ENCODE results near the gene DRAM1.

Gene DRAM1

DNA sequence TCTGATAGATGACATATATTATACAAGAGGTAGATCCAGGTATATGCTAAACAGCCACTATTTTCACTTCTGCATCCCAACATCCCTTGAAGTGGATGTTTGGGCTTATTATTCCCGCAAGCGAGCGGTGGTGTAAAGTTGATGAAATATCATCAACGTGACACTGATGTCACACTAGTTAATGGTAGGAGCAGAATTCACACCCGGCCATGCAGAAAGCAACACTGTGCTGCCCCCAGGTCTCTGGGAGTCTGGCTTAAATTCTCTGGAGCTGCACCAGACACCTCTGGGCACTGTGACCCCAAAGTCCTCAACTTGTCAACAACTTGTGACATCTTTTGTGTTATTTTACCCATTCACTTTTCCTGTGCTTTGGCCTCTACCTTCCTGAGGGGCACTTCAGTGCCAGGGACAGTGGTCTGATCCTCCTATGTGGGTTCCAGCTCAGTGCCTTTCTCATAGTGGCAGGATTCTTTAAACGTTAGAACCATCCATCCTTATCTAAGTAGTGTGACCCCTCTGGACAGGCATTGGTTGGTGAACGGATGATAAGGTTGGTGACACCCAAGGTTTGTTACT lies 952 bp downstream of the DRAM1 start:
- H3K79me2 ChIP-seq (ENCODE audit: control insufficient read depth, low read length) = no peaks in the 10 kb centered on the region

DNA sequence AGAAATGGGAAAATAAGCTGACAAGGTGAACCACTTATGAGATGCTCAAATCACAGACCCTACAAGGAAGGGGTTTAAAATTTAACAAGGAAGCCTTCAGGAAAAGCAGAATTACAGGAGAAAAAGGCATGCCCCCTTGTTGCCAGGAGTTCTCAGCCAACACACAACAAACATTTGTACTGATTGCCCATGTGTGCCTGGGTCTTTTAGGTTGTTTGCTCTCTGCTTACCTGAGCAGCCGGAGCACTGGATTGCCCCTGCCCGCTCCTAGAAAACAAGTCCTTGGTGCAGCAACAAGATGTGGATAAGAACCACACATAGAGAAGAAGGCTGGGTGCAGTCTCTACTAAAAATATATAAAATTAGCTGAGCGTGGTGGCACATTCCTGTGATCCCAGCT lies 3.4 kb downstream of the DRAM1 start:
- Histone ChIP-seq H4K20me1 (ENCODE audit: control insufficient read depth, insufficient read depth, low read depth, low read length) (no peaks in the 10 kb centered on the region), H3K36me3 (ENCODE audit: control insufficient read depth, low read length) (no peaks in the 10 kb centered on the region), H3K27ac (ENCODE audit: low read depth, low read length) (no peak overlapping the region), H3K79me2 (ENCODE audit: control insufficient read depth, low read length) (no peaks in the 10 kb centered on the region), H3K4me1 (ENCODE audit: control insufficient read depth, low read length) (peaks cover 8% of the 10 kb centered on the region), H3K9me2 (replicated peaks; ENCODE audit: control insufficient read depth, low read length) (no peaks in the 10 kb centered on the region), H3K4me3 (ENCODE audit: low read length) (no peak overlapping the region), H3K4me2 (ENCODE audit: low read length) (no peak overlapping the region), H3K9me3 (ENCODE audit: control insufficient read depth, insufficient read depth, low read length) (no peaks in the 10 kb centered on the region), H3F3A (ENCODE audit: control insufficient read depth, insufficient read depth) (no peaks in the 10 kb centered on the region), H3K27me3 (ENCODE audit: control insufficient read depth, low read length) (peaks cover 26% of the 10 kb centered on the region)
- TF ChIP-seq, protein P1, sequence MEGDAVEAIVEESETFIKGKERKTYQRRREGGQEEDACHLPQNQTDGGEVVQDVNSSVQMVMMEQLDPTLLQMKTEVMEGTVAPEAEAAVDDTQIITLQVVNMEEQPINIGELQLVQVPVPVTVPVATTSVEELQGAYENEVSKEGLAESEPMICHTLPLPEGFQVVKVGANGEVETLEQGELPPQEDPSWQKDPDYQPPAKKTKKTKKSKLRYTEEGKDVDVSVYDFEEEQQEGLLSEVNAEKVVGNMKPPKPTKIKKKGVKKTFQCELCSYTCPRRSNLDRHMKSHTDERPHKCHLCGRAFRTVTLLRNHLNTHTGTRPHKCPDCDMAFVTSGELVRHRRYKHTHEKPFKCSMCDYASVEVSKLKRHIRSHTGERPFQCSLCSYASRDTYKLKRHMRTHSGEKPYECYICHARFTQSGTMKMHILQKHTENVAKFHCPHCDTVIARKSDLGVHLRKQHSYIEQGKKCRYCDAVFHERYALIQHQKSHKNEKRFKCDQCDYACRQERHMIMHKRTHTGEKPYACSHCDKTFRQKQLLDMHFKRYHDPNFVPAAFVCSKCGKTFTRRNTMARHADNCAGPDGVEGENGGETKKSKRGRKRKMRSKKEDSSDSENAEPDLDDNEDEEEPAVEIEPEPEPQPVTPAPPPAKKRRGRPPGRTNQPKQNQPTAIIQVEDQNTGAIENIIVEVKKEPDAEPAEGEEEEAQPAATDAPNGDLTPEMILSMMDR (IDR thresholded peaks at IDR 0.05; ENCODE audit: low read depth, low read length, poor library complexity, severe bottlenecking) = no peak
- TF ChIP-seq EZH2phosphoT487 (IDR thresholded peaks at IDR 0.05; ENCODE audit: borderline replicate concordance, low read length) = no peak

More for the DNA sequence above, 952 bp downstream of the DRAM1 start:
- no peak for TF ChIP-seq EZH2phosphoT487 (IDR thresholded peaks at IDR 0.05; ENCODE audit: borderline replicate concordance, low read length)
- TF ChIP-seq, protein P1 (IDR thresholded peaks at IDR 0.05; ENCODE audit: low read depth, low read length, poor library complexity, severe bottlenecking) = no peak
- no peak overlapping the region for H3K27ac ChIP-seq (ENCODE audit: low read depth, low read length)
- no peak overlapping the region for H3K4me3 ChIP-seq (ENCODE audit: low read length)
- H3K4me1 ChIP-seq (ENCODE audit: control insufficient read depth, low read length) = peaks cover 8% of the 10 kb centered on the region
- H3K9me2 ChIP-seq (replicated peaks; ENCODE audit: control insufficient read depth, low read length) = no peaks in the 10 kb centered on the region
- H4K20me1 ChIP-seq (ENCODE audit: control insufficient read depth, insufficient read depth, low read depth, low read length) = no peaks in the 10 kb centered on the region
- H3F3A ChIP-seq (ENCODE audit: control insufficient read depth, insufficient read depth) = no peaks in the 10 kb centered on the region
- H3K36me3 ChIP-seq (ENCODE audit: control insufficient read depth, low read length) = no peaks in the 10 kb centered on the region
- no peaks in the 10 kb centered on the region for H3K9me3 ChIP-seq (ENCODE audit: control insufficient read depth, insufficient read depth, low read length)
- H3K4me2 ChIP-seq (ENCODE audit: low read length) = peak overlapping the region; percentile 58; the same call in 1 of the 2 replicates
- peaks cover 26% of the 10 kb centered on the region for H3K27me3 ChIP-seq (ENCODE audit: control insufficient read depth, low read length)

DNA sequence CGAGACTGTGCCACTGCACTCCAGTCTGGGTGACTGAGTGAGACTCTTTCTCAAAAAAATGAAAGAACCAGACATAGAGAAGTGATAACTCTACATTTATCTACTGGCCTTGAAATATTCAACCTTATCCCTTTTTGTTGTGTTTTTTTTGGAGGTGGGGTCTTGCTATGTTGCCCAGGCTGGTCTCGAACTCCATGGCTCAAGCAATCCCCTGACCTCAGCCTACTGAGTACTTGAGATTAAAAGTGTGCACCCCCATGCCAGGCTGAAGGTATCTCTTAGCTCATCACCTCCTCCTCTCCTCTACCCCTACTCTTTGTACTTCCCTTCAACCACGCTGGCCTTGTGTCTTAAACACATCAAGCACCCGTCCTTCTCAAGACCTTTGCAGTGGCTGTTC lies 3.8 kb downstream of the DRAM1 start:
- Histone ChIP-seq H3K27me3 (ENCODE audit: control insufficient read depth, low read length) (peaks cover 26% of the 10 kb centered on the region), H3K79me2 (ENCODE audit: control insufficient read depth, low read length) (no peaks in the 10 kb centered on the region), H3K4me2 (ENCODE audit: low read length) (no peak overlapping the region), H3K4me3 (ENCODE audit: low read length) (no peak overlapping the region), H3K4me1 (ENCODE audit: control insufficient read depth, low read length) (peaks cover 8% of the 10 kb centered on the region), H3K9me3 (ENCODE audit: control insufficient read depth, insufficient read depth, low read length) (no peaks in the 10 kb centered on the region), H3K9me2 (replicated peaks; ENCODE audit: control insufficient read depth, low read length) (no peaks in the 10 kb centered on the region), H3K27ac (ENCODE audit: low read depth, low read length) (no peak overlapping the region), H4K20me1 (ENCODE audit: control insufficient read depth, insufficient read depth, low read depth, low read length) (no peaks in the 10 kb centered on the region), H3F3A (ENCODE audit: control insufficient read depth, insufficient read depth) (no peaks in the 10 kb centered on the region), H3K36me3 (ENCODE audit: control insufficient read depth, low read length) (no peaks in the 10 kb centered on the region)
- TF ChIP-seq, protein P1 (IDR thresholded peaks at IDR 0.05; ENCODE audit: low read depth, low read length, poor library complexity, severe bottlenecking) = no peak
- no peak for TF ChIP-seq EZH2phosphoT487 (IDR thresholded peaks at IDR 0.05; ENCODE audit: borderline replicate concordance, low read length)
